IPS-18c (cell line): ENCODE results near the gene GOLGA1.

Experiments used
- H3K4me3 ChIP-seq: 2 replicates; pipeline ENCODE4 v1.7.0; 2013; ENCODE audit warnings: low read depth, mild to moderate bottlenecking, low read length, moderate library complexity; ENCODE audit not compliant: insufficient read depth
- H3K9me3 ChIP-seq: one replicate; pipeline ENCODE4 v1.6.1; 2013; ENCODE audit warnings: mild to moderate bottlenecking, low read length, moderate library complexity; ENCODE audit not compliant: control insufficient read depth, insufficient read depth

Gene GOLGA1

GRCh38 chr9:124894741-124895170 lies 46.1 kb downstream of the GOLGA1 start:
- H3K4me3 ChIP-seq: no peak overlapping the region
- no peaks in the 10 kb centered on the region for H3K9me3 ChIP-seq

- H3K9me3 ChIP-seq: no peaks in the 10 kb centered on the region
- H3K4me3 ChIP-seq: no peak overlapping the region
Measured at GRCh38 chr9:124894035-124894740, 46.7 kb downstream of the GOLGA1 start.

- Histone ChIP-seq H3K9me3 (no peaks in the 10 kb centered on the region), H3K4me3 (no peak overlapping the region)
Measured at GRCh38 chr9:124890179-124890578, 50.7 kb downstream of the GOLGA1 start.

GRCh38 chr9:124889006-124889405 lies 51.9 kb downstream of the GOLGA1 start:
- no peak overlapping the region for H3K4me3 ChIP-seq
- H3K9me3 ChIP-seq: no peaks in the 10 kb centered on the region

- Histone ChIP-seq H3K4me3 (no peak overlapping the region), H3K9me3 (no peaks in the 10 kb centered on the region)
Measured at GRCh38 chr9:124887832-124888231, 53.1 kb downstream of the GOLGA1 start.

- H3K4me3 ChIP-seq: no peak overlapping the region
- H3K9me3 ChIP-seq: no peaks in the 10 kb centered on the region
Measured at GRCh38 chr9:124886866-124887492, 53.9 kb downstream of the GOLGA1 start.

GRCh38 chr9:124886461-124886860 lies 54.4 kb downstream of the GOLGA1 start:
- H3K9me3 ChIP-seq: no peaks in the 10 kb centered on the region
- no peak overlapping the region for H3K4me3 ChIP-seq

GRCh38 chr9:124885551-124885950 lies 55.3 kb downstream of the GOLGA1 start:
- Histone ChIP-seq H3K9me3 (no peaks in the 10 kb centered on the region), H3K4me3 (no peak overlapping the region)

- Histone ChIP-seq H3K9me3 (no peaks in the 10 kb centered on the region), H3K4me3 (no peak overlapping the region)
Measured at GRCh38 chr9:124884376-124884775, 56.5 kb downstream of the GOLGA1 start.

- no peaks in the 10 kb centered on the region for H3K9me3 ChIP-seq
- H3K4me3 ChIP-seq: no peak overlapping the region
Measured at GRCh38 chr9:124882231-124882630, 58.7 kb downstream of the GOLGA1 start.

GRCh38 chr9:124881138-124881743 lies 59.6 kb downstream of the GOLGA1 start:
- Histone ChIP-seq H3K4me3 (no peak overlapping the region), H3K9me3 (no peaks in the 10 kb centered on the region)

- no peak overlapping the region for H3K4me3 ChIP-seq
- no peaks in the 10 kb centered on the region for H3K9me3 ChIP-seq
Measured at GRCh38 chr9:124880501-124880900, 60.4 kb downstream of the GOLGA1 start.

- H3K4me3 ChIP-seq: no peak overlapping the region; the same call in 1 of the 2 replicates
Measured at GRCh38 chr9:124879226-124879625, 61.7 kb downstream of the GOLGA1 start.

GRCh38 chr9:124878518-124878917 lies 62.4 kb downstream of the GOLGA1 start:
- no peak overlapping the region for H3K4me3 ChIP-seq
- no peaks in the 10 kb centered on the region for H3K9me3 ChIP-seq

More at GRCh38 chr9:124879226-124879625, 61.7 kb downstream of the GOLGA1 start:
- H3K9me3 ChIP-seq: no peaks in the 10 kb centered on the region

- Histone ChIP-seq H3K4me3 (no peak overlapping the region), H3K9me3 (no peaks in the 10 kb centered on the region)
Measured at GRCh38 chr9:124878021-124878420, 62.9 kb downstream of the GOLGA1 start.

GRCh38 chr9:124877021-124877782 lies 63.7 kb downstream of the GOLGA1 start:
- Histone ChIP-seq H3K4me3 (no peak overlapping the region), H3K9me3 (no peaks in the 10 kb centered on the region)

GRCh38 chr9:124875501-124875900 lies 65.4 kb downstream of the GOLGA1 start:
- Histone ChIP-seq H3K4me3 (no peak overlapping the region), H3K9me3 (no peaks in the 10 kb centered on the region)

- no peaks in the 10 kb centered on the region for H3K9me3 ChIP-seq
- H3K4me3 ChIP-seq: no peak overlapping the region
Measured at GRCh38 chr9:124873664-124874063, 67.2 kb downstream of the GOLGA1 start.
